Measurements from ENCODE around the gene LRMDA.

Gene LRMDA

DNA sequence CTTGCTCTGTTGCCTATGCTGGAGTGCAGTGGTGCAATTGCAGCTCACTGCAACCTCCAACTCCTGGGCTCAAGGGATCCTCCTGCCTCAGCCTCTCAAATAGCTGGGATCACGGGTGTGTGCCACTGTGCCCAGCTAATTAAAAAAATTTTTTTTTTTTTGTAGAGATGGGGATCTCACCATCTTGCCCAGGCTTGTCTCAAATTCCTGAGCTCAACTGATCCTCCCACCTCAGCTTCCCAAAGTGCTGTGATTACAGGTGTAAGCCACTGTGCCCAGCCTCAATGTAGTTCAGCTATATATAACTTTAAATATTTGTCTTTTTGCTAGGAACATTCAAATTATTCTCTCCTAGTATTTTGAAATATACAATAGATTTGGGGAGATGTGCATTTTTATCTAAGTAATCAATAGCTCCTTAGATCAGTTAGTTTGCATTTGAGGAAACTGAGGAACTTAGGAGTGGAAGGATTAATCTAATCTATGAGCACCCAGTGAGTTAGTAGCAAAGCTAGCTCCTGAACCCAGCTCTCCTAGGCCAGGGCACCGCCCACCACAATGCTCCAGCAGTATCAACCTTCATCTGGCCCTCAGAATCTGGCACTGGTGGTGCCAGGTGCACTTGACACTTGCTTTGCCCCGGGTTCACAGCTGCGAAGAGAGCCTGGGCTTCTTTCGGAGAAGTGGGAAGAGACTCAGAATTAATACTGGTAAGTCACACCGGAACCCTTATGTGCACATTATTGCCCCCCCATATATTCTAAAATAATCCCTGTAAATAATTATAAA is 5.9 kb upstream of the LRMDA start:
- DNase-seq: no peak

DNA sequence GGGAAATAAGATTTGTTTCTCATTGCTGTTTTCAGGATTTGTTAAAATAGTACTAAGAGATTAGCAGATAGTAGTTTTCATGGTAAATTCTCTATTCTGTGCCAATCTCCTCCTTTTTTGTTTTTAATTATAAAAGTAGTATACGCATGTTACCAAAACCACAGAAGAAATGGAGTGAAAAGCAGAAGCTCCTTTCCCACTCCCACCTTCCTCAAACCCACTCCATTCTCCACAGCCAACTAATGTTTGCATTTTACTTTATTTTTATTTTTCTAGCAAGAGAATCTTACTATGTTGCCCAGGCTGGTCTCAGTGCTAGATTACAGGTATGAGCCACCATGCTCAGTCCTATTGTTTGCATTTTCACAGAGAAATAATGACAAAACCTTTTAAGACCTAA is 4.5 kb upstream of the LRMDA start:
- DNase-seq: no peak

DNA sequence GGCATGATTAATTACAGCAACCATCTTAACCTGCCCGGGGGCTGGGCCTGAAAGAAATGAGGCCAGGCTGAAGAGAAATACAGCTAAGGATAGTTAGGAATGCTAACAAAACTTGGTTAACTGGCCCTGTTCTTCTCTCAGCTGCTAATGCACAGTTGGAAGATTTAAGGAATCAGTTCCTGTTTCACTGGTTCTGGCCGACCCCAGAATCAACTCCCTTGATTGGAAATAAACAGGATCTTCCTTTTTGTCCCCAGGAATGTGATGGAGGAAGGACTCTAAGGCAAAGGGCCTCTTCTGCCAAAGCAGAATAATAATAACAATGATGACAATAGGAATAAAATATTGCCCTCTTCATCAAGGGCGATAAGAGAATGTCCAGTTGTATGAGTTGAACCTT is 3.5 kb upstream of the LRMDA start:
- no peak for DNase-seq

DNA sequence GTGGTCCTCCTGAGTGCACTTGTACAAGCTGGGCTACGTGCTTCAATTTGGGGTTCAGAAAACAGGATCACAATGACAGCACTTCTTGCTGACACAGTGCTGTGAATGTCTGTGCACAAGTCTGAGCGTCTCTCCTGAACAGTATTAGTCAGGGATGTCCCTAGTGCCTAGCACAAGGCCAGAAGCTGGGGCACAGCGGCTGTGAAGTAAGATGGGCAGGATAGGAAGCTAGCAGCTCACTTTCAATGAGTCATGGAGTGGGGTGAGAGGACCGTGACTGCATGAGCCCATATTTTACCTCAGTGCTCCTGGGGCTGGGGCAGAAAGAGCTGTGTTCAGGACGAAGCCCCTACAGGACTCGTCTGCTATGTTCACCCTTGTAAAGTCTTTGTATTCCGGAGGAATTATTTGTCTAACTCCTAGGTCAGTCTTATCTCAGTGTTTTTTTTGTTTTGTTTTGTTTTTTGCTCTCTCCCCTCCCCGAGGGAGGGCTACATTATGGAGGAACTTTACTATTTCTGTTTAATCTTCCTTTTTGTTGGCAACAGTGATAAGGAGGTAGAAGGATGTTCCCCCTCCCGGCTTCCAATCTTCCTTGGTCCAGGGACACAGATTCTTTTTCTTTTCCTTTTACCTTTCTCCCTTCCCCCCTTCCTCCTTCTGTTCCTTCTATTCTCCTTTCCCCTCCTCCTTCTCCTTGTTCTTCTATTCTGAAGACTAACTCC is 2.8 kb upstream of the LRMDA start:
- no peak for DNase-seq

- DNase-seq: no peak
These were observed 2.1 kb upstream of the LRMDA start for GRCh38 chr10:75429159-75429827.

DNA sequence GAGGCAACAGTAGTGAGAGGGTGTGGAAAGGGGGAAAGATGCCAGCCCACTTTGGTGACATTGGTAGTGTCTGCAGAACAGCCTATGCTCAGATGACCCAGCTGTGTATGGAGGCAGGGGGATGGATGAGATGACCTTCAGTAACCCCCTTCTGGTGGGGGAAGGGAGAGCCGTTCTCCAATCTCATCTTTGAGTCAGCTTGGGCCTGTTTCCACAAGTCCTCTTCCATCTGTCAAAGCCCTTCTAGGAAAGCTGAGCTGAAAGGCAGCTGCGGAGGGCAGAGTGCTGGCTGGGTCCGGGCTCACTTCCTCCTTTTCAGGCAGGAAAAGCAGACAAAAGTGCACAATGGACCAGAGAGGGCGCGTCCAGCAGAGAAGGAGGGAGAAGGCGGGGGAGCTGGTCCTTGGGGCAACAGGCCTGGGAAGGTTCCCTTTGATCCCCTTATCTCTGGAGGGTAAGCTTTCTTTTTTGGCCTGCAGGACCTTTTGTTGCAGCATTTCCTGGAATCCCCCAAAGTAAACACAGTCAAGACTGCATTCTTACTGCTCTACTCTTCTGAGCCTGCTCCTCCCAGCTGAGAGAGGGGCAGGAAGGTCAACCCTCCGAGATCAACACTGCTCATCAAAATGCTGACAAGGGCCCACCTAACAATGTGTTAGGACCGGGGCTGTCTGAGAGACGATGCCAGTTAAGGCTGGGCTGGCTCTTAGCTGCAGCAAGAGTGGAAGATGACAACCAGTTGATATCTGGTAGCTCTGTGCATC is 1.2 kb upstream of the LRMDA start:
- no peak for DNase-seq

- DNase-seq: no peak
These were observed 752 bp downstream of the LRMDA start for GRCh38 chr10:75432176-75432575.

DNA sequence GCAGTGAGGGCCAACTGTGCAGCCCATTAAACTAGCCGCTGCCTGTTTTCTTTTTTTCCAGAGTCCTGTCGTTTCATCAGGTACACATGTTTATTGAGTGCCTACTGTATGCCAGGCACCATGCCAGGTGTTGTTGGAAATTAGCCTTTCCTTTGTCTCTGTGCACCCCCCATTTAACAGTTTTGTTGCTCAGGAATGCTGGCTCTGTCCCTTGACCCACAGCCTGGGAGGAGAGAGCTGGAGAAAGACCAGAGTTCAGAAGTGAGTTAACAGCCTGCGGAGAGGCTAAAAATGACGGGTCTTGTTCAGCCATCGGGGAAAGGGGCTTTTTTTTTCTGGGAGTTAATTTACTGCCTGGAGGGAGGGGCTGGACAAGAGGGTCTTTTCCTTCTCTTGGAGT is 1.3 kb downstream of the LRMDA start:
- DNase-seq: no peak

GRCh38 chr10:75433216-75433615 is 1.8 kb downstream of the LRMDA start:
- DNase-seq: no peak

DNA sequence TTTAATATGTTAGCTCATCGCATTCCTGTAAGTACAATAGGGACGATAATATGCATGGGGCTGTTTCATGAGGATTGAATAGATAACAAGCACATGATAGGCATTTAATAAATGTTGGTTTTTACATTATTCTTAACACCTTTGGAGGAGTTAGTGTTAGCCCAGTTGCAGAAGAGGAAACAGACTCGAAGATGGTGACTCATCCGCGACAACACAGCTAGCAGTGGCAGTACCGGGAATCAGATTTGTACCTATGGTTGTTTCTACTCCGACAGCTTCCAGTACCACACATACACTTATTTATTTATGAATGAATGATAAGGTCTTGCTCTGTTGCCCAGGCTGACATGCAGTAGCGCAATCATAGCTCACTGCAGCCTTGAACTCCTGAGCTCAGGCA is 2.9 kb downstream of the LRMDA start:
- DNase-seq: no peak

GRCh38 chr10:75435291-75435690 is 3.9 kb downstream of the LRMDA start:
- no peak for DNase-seq

- DNase-seq: no peak
These were observed 5.5 kb downstream of the LRMDA start for GRCh38 chr10:75436896-75437295.

DNA sequence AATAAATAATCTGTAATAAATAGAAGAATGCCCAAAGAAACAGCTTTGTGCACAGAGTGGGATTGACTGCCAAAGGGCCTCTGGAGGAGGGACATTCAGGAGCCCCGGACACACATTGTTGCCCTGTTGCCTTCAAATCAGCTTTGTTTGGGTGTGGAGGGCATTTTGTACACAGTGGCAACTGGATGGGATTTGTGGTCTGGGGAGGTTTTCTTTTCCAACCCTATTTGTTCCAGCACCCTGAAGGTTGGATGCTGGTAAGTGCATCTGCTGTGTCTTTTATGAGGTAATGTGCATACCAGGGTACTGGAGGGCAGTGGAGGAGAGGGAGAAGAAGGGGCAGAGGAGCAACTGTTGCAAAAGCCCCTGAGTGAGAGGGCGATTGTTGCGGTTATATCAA is 6.3 kb downstream of the LRMDA start:
- DNase-seq: no peak

DNA sequence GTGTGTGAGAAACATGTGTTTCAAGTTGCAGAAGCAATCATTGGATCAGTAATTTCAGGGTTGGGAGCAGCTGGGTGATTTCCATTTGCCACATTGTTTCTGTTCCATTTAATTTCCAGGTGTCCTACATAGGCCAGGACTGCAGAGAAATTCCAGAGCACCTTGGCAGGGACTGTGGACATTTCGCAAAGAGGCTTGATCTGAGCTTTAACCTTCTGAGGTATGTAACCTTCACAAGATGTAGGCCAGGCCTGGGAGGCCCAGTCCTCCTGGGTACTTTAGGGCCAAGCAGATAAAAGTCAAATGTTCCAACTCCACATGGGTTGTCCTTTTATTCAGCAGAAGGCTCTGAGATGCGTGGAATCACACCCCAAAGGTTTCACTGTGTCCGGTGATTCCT is 6.9 kb downstream of the LRMDA start:
- DNase-seq: no peak

DNA sequence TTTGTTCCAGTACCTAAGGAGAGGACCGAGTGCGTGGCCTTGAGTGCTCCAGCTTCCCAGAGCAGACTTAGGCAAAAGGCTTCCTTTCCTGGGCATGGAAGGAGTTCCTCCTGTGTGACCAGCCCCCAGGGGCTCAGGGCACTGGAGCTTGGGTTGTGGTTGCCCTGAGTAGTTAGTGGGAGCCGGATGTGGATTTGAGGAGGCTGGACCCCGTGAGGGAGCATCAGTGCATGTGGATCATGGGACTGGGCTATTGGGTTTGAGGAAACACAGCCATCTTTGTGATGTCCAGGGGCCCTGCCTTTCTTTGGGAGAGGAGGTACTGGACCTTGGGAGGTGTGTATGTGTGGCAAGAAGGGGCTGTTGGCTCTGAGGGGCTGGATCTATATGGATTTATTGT is 8.4 kb downstream of the LRMDA start:
- no peak for DNase-seq

- DNase-seq: no peak
These were observed 8.9 kb downstream of the LRMDA start for GRCh38 chr10:75440271-75440793.

GRCh38 chr10:75441196-75441595 is 9.8 kb downstream of the LRMDA start:
- DNase-seq: no peak

DNA sequence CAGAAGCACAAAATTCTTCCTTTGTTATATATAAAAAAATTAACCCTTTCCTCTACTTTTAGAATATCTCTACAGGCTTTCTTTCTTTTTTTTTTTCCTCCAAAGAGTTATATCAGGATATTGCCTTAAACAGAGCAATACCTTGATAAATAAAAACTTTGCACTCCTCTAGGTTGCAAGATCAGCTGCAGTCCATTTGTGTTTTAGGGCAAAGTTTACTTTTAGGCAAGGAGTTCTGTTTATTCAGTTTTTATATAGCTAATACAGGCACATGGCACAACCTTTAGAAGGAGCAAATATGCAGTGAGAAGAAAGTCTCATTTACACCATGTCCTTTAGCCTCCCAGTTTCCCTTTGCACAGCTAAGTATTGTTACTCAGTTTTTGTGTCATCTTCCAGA is 10.3 kb downstream of the LRMDA start:
- no peak for DNase-seq

DNA sequence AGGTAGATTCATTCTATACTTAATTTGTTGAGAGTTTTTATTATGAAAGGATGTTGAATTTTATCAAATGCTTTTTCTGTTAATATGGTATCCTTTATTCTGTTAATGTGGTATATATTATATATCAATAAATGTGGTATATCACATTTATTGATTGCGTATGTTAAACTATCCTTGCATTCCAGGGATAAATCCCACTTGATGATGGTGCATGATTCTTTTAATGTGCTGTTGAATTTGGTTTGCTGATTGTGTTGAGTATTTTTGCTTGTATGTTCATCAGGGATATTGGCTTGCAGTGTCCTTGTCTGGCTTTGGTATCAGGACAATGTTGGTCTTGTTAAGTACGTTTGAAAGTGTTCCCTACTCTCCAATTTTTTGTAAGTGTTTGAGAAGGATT is 11.9 kb downstream of the LRMDA start:
- DNase-seq: no peak

- DNase-seq: no peak
These were observed 13.5 kb downstream of the LRMDA start for GRCh38 chr10:75444781-75445386.

DNA sequence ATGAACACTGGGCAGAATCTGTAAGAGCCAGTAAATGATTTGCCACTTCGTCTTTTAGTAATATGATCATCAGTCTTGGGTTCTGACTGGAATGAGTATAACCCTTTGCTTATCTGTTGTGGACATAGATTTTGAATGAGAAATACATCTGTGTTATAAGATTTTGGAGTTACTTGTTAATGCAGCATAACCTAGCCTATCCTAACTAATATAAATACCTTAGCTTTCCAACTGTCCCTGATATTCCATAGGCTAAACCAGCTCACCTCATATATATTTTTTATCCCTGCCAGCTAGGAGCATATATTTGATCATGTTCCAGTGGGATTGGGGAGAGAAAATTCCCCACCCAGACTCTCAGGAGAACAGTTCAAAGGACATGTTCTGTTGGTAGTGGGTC is 15.1 kb downstream of the LRMDA start:
- DNase-seq: no peak

DNA sequence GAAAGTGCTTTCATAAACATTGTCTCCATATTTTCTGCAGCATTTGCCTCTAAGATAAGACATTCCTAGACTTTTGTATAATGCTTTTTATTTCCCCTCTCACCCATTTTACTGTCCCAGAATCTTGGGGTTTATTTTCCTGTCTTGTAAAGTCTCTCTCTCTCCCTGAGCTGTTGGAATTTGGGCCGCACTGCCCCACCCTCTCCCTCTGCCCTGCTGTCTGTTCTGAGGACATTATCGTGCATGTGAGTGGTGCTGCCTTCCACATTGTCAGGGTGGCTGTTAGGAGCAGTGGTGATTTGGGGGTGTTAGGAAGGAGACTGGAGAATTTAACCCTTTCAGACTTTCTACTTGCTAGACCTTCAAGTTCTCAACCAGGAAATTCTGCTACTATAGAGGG is 16.7 kb downstream of the LRMDA start:
- no peak for DNase-seq

Measured in DMS79 (cell line).